Naive thymus-derived CD4-positive, alpha-beta T cell (primary cell): ENCODE results near the gene AATF. TPM values are rescaled to one million over a fixed set of nuclear protein-coding genes. Genes with fewer than 3 reads are reported as not detected.

Experiments
- ATAC-seq: fragments of 150-1000 bp; cut with Tn5 transposase; 2 replicates; pipeline ENCODE4 v1.10.0; 2021; ENCODE audit warnings: mild to moderate bottlenecking, moderate library complexity
- CTCF ChIA-PET: fragments of 350-600 bp; sonication (Branson Sonifier 250); formaldehyde crosslinking; loops from one replicate; lab custom pipeline; 2021; ENCODE audit warnings: antibody characterized with exemption; lab: Charles Lee
- POLR2A ChIA-PET: fragments of 350-600 bp; sonication (Branson Sonifier 250); formaldehyde crosslinking; loops from one replicate; lab custom pipeline; 2021; ENCODE audit warnings: antibody characterized with exemption, inconsistent platforms; lab: Charles Lee
- DNase-seq, 9 donors: peaks; one replicate each; pipeline versions ENCODE4 v3.0.0 to v3.0.0-alpha.2; 2020 to 2022; ENCODE audit warnings: mixed read lengths in 1 of 9
- H3K27ac ChIP-seq: one replicate; pipeline ENCODE4 v1.7.0; 2013; ENCODE audit warnings: mild to moderate bottlenecking, low read depth, low read length, moderate library complexity
- H3K27me3 ChIP-seq, 2 donors: one replicate each; pipeline ENCODE4 v1.7.0; 2013; ENCODE audit warnings: low read length in 2 of 2, mild to moderate bottlenecking in 2 of 2, moderate library complexity in 2 of 2; ENCODE audit not compliant: control insufficient read depth in 2 of 2, insufficient read depth in 2 of 2
- H3K36me3 ChIP-seq, 3 experiments: 1 replicate in 2 of 3; 2 replicates in 1 of 3; pipeline ENCODE4 v1.7.0; 2013; ENCODE audit warnings: low read length in 3 of 3, mild to moderate bottlenecking in 3 of 3, moderate library complexity in 1 of 3; ENCODE audit not compliant: insufficient read depth in 3 of 3, control insufficient read depth in 2 of 3
- H3K4me1 ChIP-seq, 2 donors: one replicate each; pipeline ENCODE4 v1.7.0; 2013; ENCODE audit warnings: low read length in 2 of 2, mild to moderate bottlenecking in 2 of 2, moderate library complexity in 1 of 2; ENCODE audit not compliant: control insufficient read depth in 2 of 2, insufficient read depth in 2 of 2
- H3K4me3 ChIP-seq: 2 replicates; pipeline ENCODE4 v1.7.0; 2013; ENCODE audit warnings: mild to moderate bottlenecking, low read length
- H3K9me3 ChIP-seq, 3 experiments: 1 replicate in 2 of 3; 2 replicates in 1 of 3; pipeline ENCODE4 v1.7.0; 2013; ENCODE audit warnings: low read length in 3 of 3; ENCODE audit not compliant: control insufficient read depth in 2 of 3
- H3K27ac Mint-ChIP-seq, 9 donors: one replicate each; pipeline ENCODE4 v1.8.0; 2020 to 2022; ENCODE audit warnings: mixed read lengths in 9 of 9, mild to moderate bottlenecking in 8 of 9, moderate library complexity in 5 of 9, inconsistent platforms in 2 of 9
- H3K27me3 Mint-ChIP-seq, 5 donors: one replicate each; pipeline ENCODE4 v1.8.0; 2021 to 2022; ENCODE audit warnings: mixed read lengths in 5 of 5, mild to moderate bottlenecking in 1 of 5
- H3K36me3 Mint-ChIP-seq, 5 donors: one replicate each; pipeline ENCODE4 v1.8.0; 2020 to 2022; ENCODE audit warnings: mixed read lengths in 5 of 5, mild to moderate bottlenecking in 3 of 5, inconsistent platforms in 1 of 5
- H3K4me1 Mint-ChIP-seq, 7 donors: one replicate each; pipeline ENCODE4 v1.8.0; 2020 to 2022; ENCODE audit warnings: mixed read lengths in 7 of 7, mild to moderate bottlenecking in 3 of 7, inconsistent platforms in 1 of 7
- H3K4me3 Mint-ChIP-seq, 10 donors: one replicate each; pipeline ENCODE4 v1.8.0; 2020 to 2022; ENCODE audit warnings: mild to moderate bottlenecking in 10 of 10, mixed read lengths in 10 of 10, moderate library complexity in 6 of 10, inconsistent platforms in 2 of 10
- H3K9me3 Mint-ChIP-seq, 11 donors: one replicate each; pipeline ENCODE4 v1.8.0; 2020 to 2022; ENCODE audit warnings: mixed read lengths in 11 of 11, mild to moderate bottlenecking in 4 of 11, inconsistent platforms in 1 of 11, moderate library complexity in 1 of 11
- intact Hi-C, 2 donors: fragments of 100-400 bp; cut with micrococcal nuclease; formaldehyde crosslinking; loops; one replicate each; pipeline ENCODE4 v1.15.1; 2023
- polyA plus RNA-seq, 2 donors: library from polyadenylated mRNA; unstranded; fragments of 300-500 nt; fragmentation: Illumina TruSeq; gene quantifications; one replicate each; pipeline ENCODE4 v1.2.3, GENCODE V29; 2021
- total RNA-seq, 6 experiments: library from RNA in 5 of 6; stranded (reverse) in 5 of 6; gene quantifications; 1 replicate in 5 of 6; 2 replicates in 1 of 6; pipeline ENCODE4 v1.2.3 and lab custom pipeline; 2021 to 2026

Gene AATF
- total and polyA plus RNA-seq, 7 experiments from 2014 or later, result 39.7 to 97.1 (median 60.8) TPM

DNA sequence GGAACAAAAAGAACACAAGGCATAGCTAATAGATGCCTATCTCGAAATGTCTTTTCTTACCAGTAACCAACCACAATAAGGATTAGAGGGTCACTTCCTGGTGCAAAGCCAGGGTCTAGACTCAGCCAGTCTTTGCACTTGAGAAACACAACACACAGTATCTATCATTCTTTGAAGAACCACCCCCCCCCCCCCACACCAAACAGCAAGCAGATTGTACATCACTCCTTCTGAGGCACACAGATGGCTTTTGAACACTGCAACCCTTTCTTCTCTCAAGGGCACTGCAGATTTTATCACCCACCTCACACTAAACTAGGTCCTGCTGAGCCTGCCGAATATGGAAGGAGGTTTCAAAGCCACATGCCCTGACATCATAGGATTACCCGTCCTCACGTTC lies 145.6 kb downstream of the AATF start:
- Histone ChIP-seq H3K4me3 (no peak overlapping the region), H3K27me3 (no peaks in the 10 kb centered on the region), H3K27ac (no peak overlapping the region), H3K4me1 (peaks cover 14 to 18% of the 10 kb centered on the region in 2 donors), H3K9me3 (no peaks in the 10 kb centered on the region), H3K36me3 (peaks cover 0 to 31% (median 3%) of the 10 kb centered on the region in 3 experiments)
- Mint-ChIP-seq H3K27ac (peak overlapping the region in 5 of 9 donors; percentile 0 to 20 (median 7)), H3K27me3 (no peaks in the 10 kb centered on the region), H3K9me3 (no peaks in the 10 kb centered on the region), H3K4me1 (peaks cover 17 to 33% (median 23%) of the 10 kb centered on the region in 7 donors), H3K4me3 (no peak overlapping the region), H3K36me3 (peaks cover 15 to 47% (median 33%) of the 10 kb centered on the region in 5 donors)
- no peak for DNase-seq
- intact Hi-C loops, result no loop called here
- ChIA-PET CTCF (interaction anchor here (0.6 kb wide), 1 partner anchor 124 kb away, joined by 3 read pairs; no protein-coding TSS in a partner anchor), POLR2A (no interaction called here)
- no peak for ATAC-seq

DNA sequence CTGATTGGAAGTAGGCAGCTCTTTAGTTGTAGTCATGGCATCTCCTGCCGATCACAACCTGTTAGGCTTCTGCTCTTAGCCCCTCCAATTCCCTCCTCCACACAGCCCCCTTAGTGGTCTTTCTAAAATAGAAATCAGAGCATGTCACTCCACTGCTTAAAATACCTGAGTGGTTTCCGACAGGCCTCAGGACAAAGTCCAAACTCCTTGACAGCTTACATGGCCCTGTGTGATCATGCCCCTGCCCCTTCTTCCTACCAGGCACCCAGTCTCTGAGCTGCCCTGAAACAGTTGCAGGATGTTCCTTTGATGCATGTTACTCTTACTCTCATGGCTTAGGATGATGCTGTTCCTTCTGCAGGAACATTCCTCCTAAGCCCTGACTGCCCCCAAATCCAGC lies 147.3 kb downstream of the AATF start:
- no peaks in the 10 kb centered on the region for H3K27me3 Mint-ChIP-seq
- peaks cover 13 to 47% (median 30%) of the 10 kb centered on the region in 5 donors for H3K36me3 Mint-ChIP-seq
- peaks cover 2 to 17% (median 6%) of the 10 kb centered on the region in 7 donors for H3K4me1 Mint-ChIP-seq
- Histone ChIP-seq H3K27me3 (no peaks in the 10 kb centered on the region), H3K27ac (no peak overlapping the region), H3K9me3 (no peaks in the 10 kb centered on the region), H3K4me1 (peaks cover 0 to 3% of the 10 kb centered on the region in 2 donors), H3K4me3 (no peak overlapping the region), H3K36me3 (peaks cover 0 to 31% (median 3%) of the 10 kb centered on the region in 3 experiments)
- ChIA-PET CTCF (no interaction called here), POLR2A (no interaction called here)
- no peak overlapping the region for H3K4me3 Mint-ChIP-seq
- intact Hi-C loops, result no loop called here
- no peak for DNase-seq
- peak overlapping the region in 1 of 9 donors; percentile 25 for H3K27ac Mint-ChIP-seq
- no peak for ATAC-seq
- no peaks in the 10 kb centered on the region for H3K9me3 Mint-ChIP-seq

DNA sequence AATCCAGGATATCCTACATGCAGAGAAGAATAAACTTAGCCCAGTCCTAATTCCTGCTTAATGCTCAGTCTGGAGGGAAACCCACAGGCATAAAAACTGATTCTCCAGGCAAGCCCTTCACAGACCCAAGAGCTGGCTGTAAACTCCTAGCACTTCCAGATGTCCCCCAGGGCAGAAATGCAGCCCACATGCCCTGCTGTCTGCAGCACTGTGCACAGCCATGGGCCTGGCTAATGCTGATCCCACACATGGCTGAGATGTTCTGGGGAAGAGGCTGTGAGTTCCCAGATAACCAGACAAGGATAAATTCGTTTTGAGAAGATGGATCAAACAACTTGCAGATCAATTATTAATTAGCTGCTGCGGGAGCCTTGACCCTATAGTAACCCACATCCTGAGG lies 148.4 kb downstream of the AATF start:
- Histone ChIP-seq H3K27ac (no peak overlapping the region), H3K4me1 (no peaks in the 10 kb centered on the region), H3K9me3 (no peaks in the 10 kb centered on the region), H3K27me3 (no peaks in the 10 kb centered on the region), H3K36me3 (peaks cover 0 to 37% (median 3%) of the 10 kb centered on the region in 3 experiments), H3K4me3 (no peak overlapping the region)
- intact Hi-C loops, result no loop called here
- H3K27me3 Mint-ChIP-seq, result no peaks in the 10 kb centered on the region
- peaks cover 14 to 47% (median 34%) of the 10 kb centered on the region in 5 donors for H3K36me3 Mint-ChIP-seq
- DNase-seq (no peak), ATAC-seq (no peak)
- no peak overlapping the region for H3K4me3 Mint-ChIP-seq
- POLR2A ChIA-PET, result no interaction called here
- CTCF ChIA-PET, result no interaction called here
- no peak overlapping the region for H3K27ac Mint-ChIP-seq
- no peaks in the 10 kb centered on the region for H3K9me3 Mint-ChIP-seq
- peaks cover 0 to 13% (median 3%) of the 10 kb centered on the region in 7 donors for H3K4me1 Mint-ChIP-seq

DNA sequence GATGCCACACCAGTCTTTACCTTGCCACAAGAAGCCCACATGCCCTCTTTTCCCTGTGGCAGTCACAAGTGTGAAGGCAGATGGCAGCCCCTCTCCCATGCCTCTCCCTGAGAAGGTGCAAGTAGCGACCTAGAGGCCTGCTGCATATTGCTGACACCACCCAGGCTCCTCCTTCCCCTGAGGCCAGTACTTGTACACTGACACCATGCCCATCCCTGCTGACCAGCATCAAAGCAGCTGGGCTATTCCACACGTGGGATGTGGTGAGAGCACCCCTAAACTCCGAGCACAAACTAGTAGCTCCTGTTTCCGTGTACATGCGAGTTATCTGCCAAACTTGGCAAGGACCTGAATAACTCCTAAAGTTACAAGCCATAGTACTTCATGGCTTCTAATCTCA lies 149.4 kb downstream of the AATF start:
- intact Hi-C loops, result no loop called here

DNA sequence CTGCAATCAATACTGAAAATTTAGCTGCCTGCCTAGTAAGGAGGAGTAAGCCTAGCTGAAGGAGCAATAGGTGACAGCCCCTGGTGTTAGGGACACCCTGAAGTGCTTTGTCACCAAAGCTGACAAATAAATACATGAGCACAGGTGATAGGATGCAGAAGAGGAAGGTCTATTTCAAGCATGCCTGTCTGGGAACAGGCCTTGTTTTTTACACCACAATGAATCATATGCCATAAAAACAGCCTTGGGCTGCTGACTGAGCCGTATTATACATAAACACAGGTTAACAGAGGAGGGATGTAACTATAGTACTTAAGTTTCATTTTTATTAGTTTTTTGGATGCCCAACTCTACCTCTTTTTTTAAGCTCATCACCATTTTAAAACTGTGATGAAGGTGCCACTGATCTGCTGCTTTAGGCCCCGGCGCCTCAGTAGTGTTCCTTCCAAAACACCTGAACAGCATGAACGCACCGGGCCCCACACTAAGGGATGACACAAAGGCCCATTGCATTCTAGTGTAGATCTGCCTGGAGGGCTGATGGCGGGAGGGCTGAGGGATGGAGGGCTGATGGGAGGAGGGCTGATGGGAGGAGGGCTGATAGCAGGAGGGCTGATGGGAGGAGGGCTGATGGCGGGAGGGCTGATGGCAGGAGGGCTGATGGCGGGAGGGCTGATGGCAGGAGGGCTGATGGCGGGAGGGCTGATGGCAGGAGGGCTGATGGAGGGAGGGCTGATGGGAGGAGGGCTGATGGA lies 150.3 kb downstream of the AATF start:
- no peaks in the 10 kb centered on the region for H3K4me1 ChIP-seq
- no peak overlapping the region for H3K4me3 ChIP-seq
- H3K27ac ChIP-seq, result no peak overlapping the region
- peaks cover 3 to 42% (median 6%) of the 10 kb centered on the region in 3 experiments for H3K36me3 ChIP-seq
- DNase-seq, result no peak
- ChIA-PET CTCF (interaction anchor here (1.5 kb wide), 1 partner anchor 51 kb away, joined by 3 read pairs; no protein-coding TSS in a partner anchor), POLR2A (no interaction called here)
- peaks cover 11 to 47% (median 28%) of the 10 kb centered on the region in 5 donors for H3K36me3 Mint-ChIP-seq
- H3K9me3 Mint-ChIP-seq, result no peaks in the 10 kb centered on the region
- H3K9me3 ChIP-seq, result no peaks in the 10 kb centered on the region
- H3K27me3 ChIP-seq, result no peaks in the 10 kb centered on the region
- H3K27ac Mint-ChIP-seq, result peak overlapping the region in 1 of 9 donors; percentile 44
- no peak for ATAC-seq
- no peaks in the 10 kb centered on the region for H3K27me3 Mint-ChIP-seq
- intact Hi-C loops, result no loop called here
- H3K4me3 Mint-ChIP-seq, result no peak overlapping the region
- peaks cover 0 to 9% (median 3%) of the 10 kb centered on the region in 7 donors for H3K4me1 Mint-ChIP-seq

More for the DNA sequence above, 149.4 kb downstream of the AATF start:
- ATAC-seq (no peak), DNase-seq (no peak)
- Histone ChIP-seq H3K27ac (no peak overlapping the region), H3K27me3 (no peaks in the 10 kb centered on the region), H3K4me1 (no peaks in the 10 kb centered on the region), H3K36me3 (peaks cover 3 to 42% (median 6%) of the 10 kb centered on the region in 3 experiments), H3K4me3 (no peak overlapping the region), H3K9me3 (no peaks in the 10 kb centered on the region)
- Mint-ChIP-seq H3K4me1 (peaks cover 0 to 11% (median 3%) of the 10 kb centered on the region in 7 donors), H3K27ac (peak overlapping the region in 1 of 9 donors; percentile 28), H3K9me3 (no peaks in the 10 kb centered on the region), H3K27me3 (no peaks in the 10 kb centered on the region), H3K4me3 (peak overlapping the region in 1 of 10 donors; percentile 2), H3K36me3 (peaks cover 14 to 46% (median 31%) of the 10 kb centered on the region in 5 donors)
- CTCF ChIA-PET, result interaction anchor here (1.5 kb wide), 1 partner anchor 50 kb away, joined by 3 read pairs; no protein-coding TSS in a partner anchor
- POLR2A ChIA-PET, result no interaction called here

DNA sequence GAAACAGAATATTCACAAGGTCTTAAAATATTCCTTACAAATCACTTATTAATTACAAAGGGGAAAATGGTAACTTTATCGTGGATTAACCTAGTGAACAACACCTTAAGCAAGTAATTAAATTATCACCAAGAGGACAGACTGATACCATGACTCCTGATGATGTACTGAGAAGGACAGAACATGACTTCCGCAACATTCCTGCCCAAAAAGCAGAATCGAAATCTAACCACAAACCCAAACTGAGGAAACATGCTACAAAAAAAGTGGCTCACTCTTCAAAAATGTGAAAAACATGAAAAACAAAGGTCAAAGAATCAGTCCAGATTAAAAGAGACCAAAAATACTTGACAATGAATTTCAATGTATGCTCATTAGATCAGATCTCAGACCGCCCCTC lies 151.5 kb downstream of the AATF start:
- intact Hi-C loops, result no loop called here
- H3K27ac ChIP-seq, result no peak overlapping the region
- no peaks in the 10 kb centered on the region for H3K4me1 ChIP-seq
- H3K36me3 ChIP-seq, result peaks cover 3 to 46% (median 6%) of the 10 kb centered on the region in 3 experiments
- H3K27me3 ChIP-seq, result no peaks in the 10 kb centered on the region
- H3K4me3 ChIP-seq, result no peak overlapping the region
- ChIA-PET CTCF (no interaction called here), POLR2A (no interaction called here)
- H3K9me3 ChIP-seq, result no peaks in the 10 kb centered on the region
- no peak for DNase-seq
- no peak for ATAC-seq
- H3K4me3 Mint-ChIP-seq, result no peak overlapping the region
- no peaks in the 10 kb centered on the region for H3K9me3 Mint-ChIP-seq
- peaks cover 9 to 43% (median 24%) of the 10 kb centered on the region in 5 donors for H3K36me3 Mint-ChIP-seq
- peaks cover 0 to 6% (median 0%) of the 10 kb centered on the region in 7 donors for H3K4me1 Mint-ChIP-seq
- H3K27ac Mint-ChIP-seq, result no peak overlapping the region
- H3K27me3 Mint-ChIP-seq, result no peaks in the 10 kb centered on the region
